CD4-positive, alpha-beta T cell (primary cell): ENCODE data around the gene TRIM72. TPM values are rescaled to one million over a fixed set of nuclear protein-coding genes. Genes with fewer than 3 reads are reported as not detected.

Experiments
- total RNA-seq, 174 experiments: library from RNA in 2 of 174; stranded (reverse) in 2 of 174; gene quantifications; one replicate each; pipeline ENCODE4 v1.2.3 and lab custom pipeline; 2021 to 2026

TRIM72 gene
- total RNA-seq, 2 experiments from 2014 or later, result 0.17 TPM; not detected in 1

Other genes with a start within 250 kb of the TRIM72 start
- gene HSD3B7, start 228.9 kb upstream of the TRIM72 start, total RNA-seq, result under 1 TPM in 1 of 2 experiments, not detected in 1; 0.11 TPM
- 1 to 10 TPM; 2.9 to 3.1 TPM for gene STX1B, start 203.5 kb upstream of the TRIM72 start, total RNA-seq
- 10 to 100 TPM; 54.1 to 55.2 TPM for gene STX4, start 180.6 kb upstream of the TRIM72 start, total RNA-seq
- gene ZNF668, start 139.9 kb upstream of the TRIM72 start, total RNA-seq, result 1 to 10 TPM; 4.5 to 6.0 TPM
- gene ZNF646, start 139.7 kb upstream of the TRIM72 start, total RNA-seq, result 10 to 100 TPM; 14.3 to 16.6 TPM
- 1 to 10 TPM; 3.5 to 3.9 TPM for gene PRSS53, start 125.2 kb upstream of the TRIM72 start, total RNA-seq
- 10 to 100 TPM; 19.0 to 19.2 TPM for gene VKORC1, start 119.3 kb upstream of the TRIM72 start, total RNA-seq
- gene BCKDK, start 105.7 kb upstream of the TRIM72 start, total RNA-seq, result 1 to 10 TPM; 4.3 to 5.8 TPM
- gene KAT8, start 96.5 kb upstream of the TRIM72 start, total RNA-seq, result 100 to 1,000 TPM; 114 to 124 TPM
- not detected for gene PRSS8, start 78.4 kb upstream of the TRIM72 start, total RNA-seq
- gene PRSS36, start 64.1 kb upstream of the TRIM72 start, total RNA-seq, result under 1 TPM; 0.33 to 0.56 TPM
- 100 to 1,000 TPM; 699 to 733 TPM for gene FUS, start 34.0 kb upstream of the TRIM72 start, total RNA-seq
- gene PYCARD, start 11.4 kb upstream of the TRIM72 start, total RNA-seq, result 1 to 10 TPM; 8.1 to 8.5 TPM
- gene PYDC1, start 3.0 kb downstream of the TRIM72 start, total RNA-seq, result not detected
- 1 to 10 TPM; 1.8 to 4.3 TPM for gene ITGAM, start 45.9 kb downstream of the TRIM72 start, total RNA-seq
- 1 to 10 TPM; 5.5 to 6.0 TPM for gene ITGAX, start 141.1 kb downstream of the TRIM72 start, total RNA-seq
- gene ITGAD, start 179.2 kb downstream of the TRIM72 start, total RNA-seq, result not detected
- not detected for gene COX6A2, start 214.2 kb downstream of the TRIM72 start, total RNA-seq
- under 1 TPM in 1 of 2 experiments, not detected in 1; 0.16 TPM for gene ZNF843, start 228.7 kb downstream of the TRIM72 start, total RNA-seq
- 10 to 100 TPM in 1 of 2 experiments, 1 to 10 TPM in 1; 8.5 to 10.8 TPM for gene ARMC5, start 245.4 kb downstream of the TRIM72 start, total RNA-seq